ENCODE measurements around the gene BTG3. TPM values are rescaled to one million over a fixed set of nuclear protein-coding genes. Genes with fewer than 3 reads are reported as not detected.

The BTG3 gene
- total and polyA plus RNA-seq, 8 donors = 15.2 to 110 (median 28.1) TPM

DNA sequence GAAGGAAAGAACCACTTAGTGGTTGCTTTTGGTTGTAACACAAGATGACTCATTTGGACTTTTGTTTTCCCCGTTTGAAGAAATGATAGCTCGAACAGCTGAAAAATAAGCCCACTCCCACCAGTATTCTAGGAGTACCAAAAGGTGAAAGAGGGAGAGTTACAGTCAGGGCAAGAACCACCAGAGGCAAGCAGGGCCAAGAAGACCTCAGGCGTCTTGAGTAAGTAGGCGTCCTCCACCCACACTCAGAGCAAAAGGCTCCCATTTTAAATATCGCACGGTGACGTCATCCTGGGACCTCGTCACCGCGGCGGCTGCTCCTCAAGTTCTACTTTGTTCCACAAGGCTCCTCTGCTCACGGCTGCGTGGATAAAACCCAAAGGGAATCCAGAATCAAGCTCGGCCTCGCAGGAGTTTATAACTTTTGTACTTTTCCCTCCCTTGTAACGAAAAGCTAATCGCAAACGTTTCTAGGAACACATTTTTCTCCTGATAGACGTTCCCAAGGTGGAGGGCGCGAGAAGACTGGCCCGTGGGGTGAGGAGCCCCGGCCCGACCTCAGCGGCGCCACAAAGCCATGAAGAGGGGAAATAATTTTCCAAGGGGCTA lies 1.2 kb downstream of the BTG3 start:
- intact Hi-C loops (cut with DNase I; ENCODE audit: low total_unique reads) = no loop called here
- DNase-seq = peak; percentile 86 to 96
- TF ChIP-seq EP300 (IDR thresholded peaks at IDR 0.05) (no peak), POLR2AphosphoS5 (IDR thresholded peaks at IDR 0.05) (peak; percentile 44 to 71 (median 70)), POLR2A (IDR thresholded peaks at IDR 0.05) (peak in 1 of 4 donors; percentile 24)
- TF ChIP-seq, protein P1, sequence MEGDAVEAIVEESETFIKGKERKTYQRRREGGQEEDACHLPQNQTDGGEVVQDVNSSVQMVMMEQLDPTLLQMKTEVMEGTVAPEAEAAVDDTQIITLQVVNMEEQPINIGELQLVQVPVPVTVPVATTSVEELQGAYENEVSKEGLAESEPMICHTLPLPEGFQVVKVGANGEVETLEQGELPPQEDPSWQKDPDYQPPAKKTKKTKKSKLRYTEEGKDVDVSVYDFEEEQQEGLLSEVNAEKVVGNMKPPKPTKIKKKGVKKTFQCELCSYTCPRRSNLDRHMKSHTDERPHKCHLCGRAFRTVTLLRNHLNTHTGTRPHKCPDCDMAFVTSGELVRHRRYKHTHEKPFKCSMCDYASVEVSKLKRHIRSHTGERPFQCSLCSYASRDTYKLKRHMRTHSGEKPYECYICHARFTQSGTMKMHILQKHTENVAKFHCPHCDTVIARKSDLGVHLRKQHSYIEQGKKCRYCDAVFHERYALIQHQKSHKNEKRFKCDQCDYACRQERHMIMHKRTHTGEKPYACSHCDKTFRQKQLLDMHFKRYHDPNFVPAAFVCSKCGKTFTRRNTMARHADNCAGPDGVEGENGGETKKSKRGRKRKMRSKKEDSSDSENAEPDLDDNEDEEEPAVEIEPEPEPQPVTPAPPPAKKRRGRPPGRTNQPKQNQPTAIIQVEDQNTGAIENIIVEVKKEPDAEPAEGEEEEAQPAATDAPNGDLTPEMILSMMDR (IDR thresholded peaks at IDR 0.05) = peak in 2 of 7 experiments; percentile 7 to 12
- peak overlapping the region; percentile 87 to 97 (median 93) for H3K27ac ChIP-seq
- H3K27me3 ChIP-seq = no peaks in the 10 kb centered on the region
- peak overlapping the region; percentile 71 to 89 (median 79) for H3K4me3 ChIP-seq
- H3K9me3 ChIP-seq = no peaks in the 10 kb centered on the region
- peaks cover 0 to 15% (median 6%) of the 10 kb centered on the region in 4 donors for H3K36me3 ChIP-seq
- 0 to 1% (median 0%) methylated on average over 26 of the region's 26 CpGs for WGBS, 5 donors
- peaks cover 7 to 46% (median 23%) of the 10 kb centered on the region in 4 donors for H3K4me1 ChIP-seq

DNA sequence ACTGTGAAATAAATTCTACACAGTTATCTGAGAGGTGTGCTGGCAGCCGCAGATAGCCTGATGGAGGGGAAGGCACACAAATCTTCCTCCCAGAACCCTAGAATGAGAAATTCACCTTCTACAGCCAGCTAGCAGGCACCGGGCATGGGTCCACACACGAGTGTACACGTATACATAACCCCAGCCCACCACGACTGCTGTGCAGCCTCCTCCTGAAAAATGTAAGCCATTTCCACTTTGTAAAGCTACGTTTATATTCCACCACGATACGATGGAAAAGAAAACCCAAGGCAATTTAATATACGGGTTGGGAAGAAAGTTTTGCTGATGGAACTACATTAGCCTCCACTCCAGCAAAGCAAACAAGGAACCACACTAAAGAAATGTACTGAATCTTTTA lies 1.8 kb downstream of the BTG3 start:
- Histone ChIP-seq H3K4me1 (peaks cover 7 to 49% (median 23%) of the 10 kb centered on the region in 4 donors), H3K27me3 (no peaks in the 10 kb centered on the region), H3K36me3 (peaks cover 0 to 15% (median 6%) of the 10 kb centered on the region in 4 donors), H3K27ac (peak overlapping the region; percentile 72 to 97 (median 91)), H3K4me3 (peak overlapping the region; percentile 71 to 89 (median 79)), H3K9me3 (no peaks in the 10 kb centered on the region)
- intact Hi-C loops (cut with DNase I; ENCODE audit: low total_unique reads) = no loop called here
- TF ChIP-seq, protein P1 (IDR thresholded peaks at IDR 0.05) = no peak
- TF ChIP-seq POLR2A (IDR thresholded peaks at IDR 0.05) = no peak
- TF ChIP-seq EP300 (IDR thresholded peaks at IDR 0.05) = no peak
- no peak for TF ChIP-seq POLR2AphosphoS5 (IDR thresholded peaks at IDR 0.05)
- WGBS, 5 donors = 11 to 20% (median 14%) methylated on average over 9 of the region's 9 CpGs
- DNase-seq = peak; percentile 27 to 69

DNA sequence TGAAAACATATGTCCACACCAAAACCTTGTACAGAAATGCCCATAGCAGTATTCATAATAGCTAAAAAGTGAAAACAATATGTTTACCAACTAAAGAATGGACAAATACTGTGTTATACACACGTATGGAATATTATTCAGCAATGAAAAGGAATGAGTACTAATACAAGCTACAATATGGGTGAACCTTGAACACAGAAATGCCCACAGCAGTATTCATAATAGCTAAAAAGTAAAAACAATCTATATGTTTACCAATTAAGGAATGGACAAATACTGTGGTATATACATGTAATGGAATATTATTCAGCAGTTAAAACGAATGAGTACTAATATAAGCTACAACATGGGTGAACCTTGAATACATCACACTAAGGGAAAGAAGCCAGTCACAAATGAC lies 3.0 kb downstream of the BTG3 start:
- Histone ChIP-seq H3K9me3 (no peaks in the 10 kb centered on the region), H3K4me1 (peaks cover 7 to 49% (median 23%) of the 10 kb centered on the region in 4 donors), H3K27me3 (no peaks in the 10 kb centered on the region), H3K4me3 (no peak overlapping the region), H3K27ac (no peak overlapping the region), H3K36me3 (peaks cover 0 to 21% (median 11%) of the 10 kb centered on the region in 4 donors)
- DNase-seq = no peak
- TF ChIP-seq EP300 (IDR thresholded peaks at IDR 0.05) (no peak), POLR2A (IDR thresholded peaks at IDR 0.05) (no peak), POLR2AphosphoS5 (IDR thresholded peaks at IDR 0.05) (no peak)
- TF ChIP-seq, protein P1 (IDR thresholded peaks at IDR 0.05) = no peak
- intact Hi-C loops (cut with DNase I; ENCODE audit: low total_unique reads) = no loop called here
- WGBS, 5 donors = 86 to 95% (median 92%) methylated on average over 2 of the region's 2 CpGs

DNA sequence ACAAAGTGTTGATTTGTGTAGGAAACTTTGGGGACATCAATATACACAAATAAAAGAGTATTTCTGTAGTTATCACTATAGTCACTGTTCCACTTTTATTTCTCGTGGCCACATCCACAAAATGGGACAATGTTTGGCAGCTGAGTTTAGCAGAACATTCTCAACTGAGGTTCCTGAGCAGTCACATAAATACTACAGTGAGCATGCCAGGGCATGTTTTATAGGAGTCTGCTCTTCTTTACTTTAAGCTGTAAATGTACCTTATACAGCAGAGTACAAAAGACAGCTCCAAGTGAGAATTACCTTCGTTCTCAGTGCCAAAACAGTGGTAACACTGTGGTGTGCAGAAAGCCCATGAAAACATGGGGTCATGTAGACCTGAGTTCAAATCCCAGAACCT lies 5.0 kb downstream of the BTG3 start:
- DNase-seq = no peak
- H3K27ac ChIP-seq = no peak overlapping the region

More for the DNA sequence above, 5.0 kb downstream of the BTG3 start:
- Histone ChIP-seq H3K36me3 (peaks cover 15 to 41% (median 31%) of the 10 kb centered on the region in 4 donors), H3K27me3 (no peaks in the 10 kb centered on the region), H3K9me3 (no peaks in the 10 kb centered on the region), H3K4me3 (no peak overlapping the region), H3K4me1 (peaks cover 0 to 43% (median 22%) of the 10 kb centered on the region in 4 donors)
- WGBS, 5 donors = 76 to 94% (median 81%) methylated on average over 2 of the region's 2 CpGs
- intact Hi-C loops (cut with DNase I; ENCODE audit: low total_unique reads) = no loop called here
- TF ChIP-seq POLR2AphosphoS5 (IDR thresholded peaks at IDR 0.05) = no peak
- no peak for TF ChIP-seq POLR2A (IDR thresholded peaks at IDR 0.05)
- no peak for TF ChIP-seq EP300 (IDR thresholded peaks at IDR 0.05)
- TF ChIP-seq, protein P1 (IDR thresholded peaks at IDR 0.05) = no peak
